IMR-90 (cell line): Measurements from ENCODE around the gene FH. TPM values are rescaled to one million over a fixed set of nuclear protein-coding genes. Genes with fewer than 3 reads are reported as not detected.

ENCODE experiments used
- ATAC-seq: fragments of 200-7000 bp; cut with Tn5 transposase; 2 replicates; pipeline ENCODE4 v1.9.1; 2020; ENCODE audit warnings: low read depth, mild to moderate bottlenecking, moderate library complexity
- BruUV-seq: library from RNA; stranded (reverse); fragments of 400-500 nt; replicated peaks from 2 replicates; lab custom pipeline; 2021; lab: Mats Ljungman, UMichigan
- CTCF ChIA-PET: fragments of 300-600 bp; formaldehyde crosslinking; extraction: SDS; loops from one replicate; lab custom pipeline; 2021; ENCODE audit warnings: antibody characterized with exemption; lab: Yijun Ruan, JAX
- POLR2A ChIA-PET: fragments of 300-600 bp; sonication (Branson Sonifier 250); formaldehyde crosslinking; loops from one replicate; lab custom pipeline; 2022; ENCODE audit warnings: antibody characterized with exemption; ENCODE audit not compliant: unreplicated experiment; lab: Charles Lee
- DNase-seq: peaks from one replicate; pipeline ENCODE4 v3.0.0; 2013
- H2AFZ ChIP-seq: replicated peaks from 2 replicates; pipeline ENCODE3; 2013; ENCODE audit warnings: low read length, mild to moderate bottlenecking; ENCODE audit not compliant: poor library complexity
- H2AK5ac ChIP-seq: 2 replicates; pipeline ENCODE4 v1.6.1; 2013; ENCODE audit warnings: low read depth, low read length, inconsistent platforms
- H2AK9ac ChIP-seq: replicated peaks from 2 replicates; pipeline ENCODE3; 2013; ENCODE audit warnings: mild to moderate bottlenecking, low read depth, low read length, moderate library complexity; ENCODE audit not compliant: poor library complexity
- H2BK120ac ChIP-seq: 2 replicates; pipeline ENCODE4 v1.6.1; 2013; ENCODE audit warnings: low read depth, low read length, inconsistent platforms
- H2BK15ac ChIP-seq: 3 replicates; pipeline ENCODE4 v1.6.1; 2013; ENCODE audit warnings: low read depth, low read length, inconsistent platforms
- H2BK20ac ChIP-seq: 2 replicates; pipeline ENCODE4 v1.6.1; 2013; ENCODE audit warnings: low read depth, mild to moderate bottlenecking, inconsistent platforms, low read length, moderate library complexity
- H2BK5ac ChIP-seq: 2 replicates; pipeline ENCODE4 v1.6.1; 2013; ENCODE audit warnings: mild to moderate bottlenecking, low read depth, low read length, inconsistent platforms; ENCODE audit not compliant: poor library complexity, severe bottlenecking
- H3K14ac ChIP-seq: replicated peaks from 2 replicates; pipeline ENCODE4 v1.6.1; 2013; ENCODE audit warnings: low read depth, low read length, inconsistent platforms
- H3K18ac ChIP-seq: 2 replicates; pipeline ENCODE4 v1.6.1; 2013; ENCODE audit warnings: low read depth, low read length, control low read depth
- H3K23ac ChIP-seq: 2 replicates; pipeline ENCODE4 v1.6.1; 2013; ENCODE audit warnings: low read depth, low read length, inconsistent platforms
- H3K27ac ChIP-seq: 2 replicates; pipeline ENCODE4 v1.5.1; 2013; ENCODE audit warnings: mild to moderate bottlenecking, control low read depth, low read length; ENCODE audit not compliant: insufficient read depth
- H3K27me3 ChIP-seq: 2 replicates; pipeline ENCODE4 v1.6.1; 2013; ENCODE audit warnings: low read length; ENCODE audit not compliant: control insufficient read depth, insufficient read depth
- H3K36me3 ChIP-seq: 2 replicates; pipeline ENCODE4 v1.6.1; 2013; ENCODE audit warnings: low read length, mixed read lengths; ENCODE audit not compliant: control insufficient read depth, insufficient read depth
- H3K4ac ChIP-seq: 2 replicates; pipeline ENCODE4 v1.6.1; 2013; ENCODE audit warnings: low read depth, low read length, inconsistent platforms
- H3K4me1 ChIP-seq: 2 replicates; pipeline ENCODE4 v1.6.1; 2013; ENCODE audit warnings: low read length, mixed read lengths; ENCODE audit not compliant: control insufficient read depth, insufficient read depth
- H3K4me2 ChIP-seq: 2 replicates; pipeline ENCODE4 v1.6.1; 2013; ENCODE audit warnings: low read depth, mild to moderate bottlenecking, control low read depth, low read length, moderate library complexity
- H3K4me3 ChIP-seq: 2 replicates; pipeline ENCODE4 v1.5.1; 2013; ENCODE audit warnings: low read depth, mild to moderate bottlenecking, control low read depth, low read length, moderate library complexity; ENCODE audit not compliant: insufficient read depth
- H3K56ac ChIP-seq: 2 replicates; pipeline ENCODE4 v1.6.1; 2013; ENCODE audit warnings: low read length, inconsistent platforms; ENCODE audit not compliant: insufficient read depth; ENCODE audit errors: extremely low read depth
- H3K79me1 ChIP-seq, 2 experiments: 2 replicates each; pipeline ENCODE4 v1.6.1; 2013; ENCODE audit warnings: low read length in 2 of 2, inconsistent platforms in 1 of 2, low read depth in 1 of 2
- H3K9ac ChIP-seq: 2 replicates; pipeline ENCODE4 v1.6.1; 2013; ENCODE audit warnings: low read depth, low read length, control low read depth
- H3K9me1 ChIP-seq: 2 replicates; pipeline ENCODE4 v1.6.1; 2013; ENCODE audit warnings: low read length, inconsistent platforms; ENCODE audit not compliant: insufficient read depth
- H3K9me3 ChIP-seq: 2 replicates; pipeline ENCODE4 v1.6.1; 2013; ENCODE audit warnings: low read length; ENCODE audit not compliant: control insufficient read depth, insufficient read depth
- H4K20me1 ChIP-seq: 2 replicates; pipeline ENCODE4 v1.6.1; 2013; ENCODE audit warnings: low read length, inconsistent platforms; ENCODE audit not compliant: insufficient read depth
- H4K5ac ChIP-seq: 2 replicates; pipeline ENCODE4 v1.6.1; 2013; ENCODE audit warnings: mild to moderate bottlenecking, low read depth, low read length, control low read depth
- H4K8ac ChIP-seq, 2 experiments: 2 replicates each; pipeline ENCODE4 v1.6.1; 2013; ENCODE audit warnings: low read depth in 2 of 2, low read length in 2 of 2, control low read depth in 1 of 2, inconsistent platforms in 1 of 2
- H4K91ac ChIP-seq: 2 replicates; pipeline ENCODE4 v1.6.1; 2013; ENCODE audit warnings: low read depth, low read length, inconsistent platforms; ENCODE audit not compliant: insufficient read depth
- FOS ChIP-seq: fragments of 150-350 bp; IDR thresholded peaks from 2 replicates; pipeline ENCODE4 v1.6.1; 2016; ENCODE audit warnings: low read depth, low read length
- RFX5 ChIP-seq: IDR thresholded peaks from 2 replicates; pipeline ENCODE4 v1.8.0; 2012; ENCODE audit warnings: low read depth, mild to moderate bottlenecking, low read length, moderate library complexity
- SMC3 ChIP-seq: fragments of 150-350 bp; IDR thresholded peaks from 2 replicates; pipeline ENCODE4 v1.6.1; 2016; ENCODE audit warnings: low read depth, mild to moderate bottlenecking, antibody characterized with exemption, low read length, moderate library complexity
- USF2 ChIP-seq: fragments of 150-350 bp; IDR thresholded peaks from 2 replicates; pipeline ENCODE4 v1.6.1; 2017; ENCODE audit warnings: mild to moderate bottlenecking, antibody characterized with exemption, low read length, low read depth
- whole genome bisulfite sequencing, 2 experiments: methylation state at CpG; one replicate each; pipeline versions ENCODE4 v1.1.5 to v1.1.7; 2013; ENCODE audit warnings: missing lambda C conversion rate in 2 of 2; ENCODE audit not compliant: insufficient read length in 1 of 2; ENCODE audit errors: extremely low coverage in 2 of 2; 5-methylcytosine and 5-hydroxymethylcytosine counted together
- dilution Hi-C: fragments of 300-500 bp; cut with HindIII; formaldehyde crosslinking; loops from one replicate; pipeline ENCODE4 v1.14.3; 2018; ENCODE audit warnings: low sequenced_read_pairs; ENCODE audit not compliant: unreplicated experiment
- in situ Hi-C: fragments of 300-500 bp; cut with MboI; formaldehyde crosslinking; loops from 3 replicates; pipeline ENCODE4 v1.14.3; 2019; ENCODE audit warnings: low sequenced_read_pairs, inconsistent platforms, mixed read lengths
- intact Hi-C: fragments of 100-400 bp; cut with micrococcal nuclease; formaldehyde crosslinking; loops from 2 replicates; pipeline ENCODE4 v1.10.0; 2022
- polyA plus RNA-seq, 3 experiments: library from polyadenylated mRNA; depleted of rRNA; stranded (reverse); fragments of >200 nt; gene quantifications; 2 replicates each; pipeline ENCODE4 v1.2.3, GENCODE V29; 2012; ENCODE audit warnings: low replicate concordance in 1 of 3
- total RNA-seq: library from RNA; depleted of rRNA; stranded (reverse); fragments of >200 nt; gene quantifications from 2 replicates; pipeline ENCODE4 v1.2.3, GENCODE V29; 2012

Gene FH
- total and polyA plus RNA-seq, 2 of the 4 experiments (the other 2 are of a cell fraction) = 75.5 to 78.7 TPM

- ATAC-seq (no peak), DNase-seq (no peak)
- H3K18ac ChIP-seq = no peak overlapping the region
- H2BK15ac ChIP-seq = no peak overlapping the region
- in situ Hi-C loops (loop anchor here (25.0 kb wide), 1 partner anchor 454 kb away; the partner anchor contains the start of gene MAP1LC3C), dilution Hi-C loops (no loop called here), intact Hi-C loops (loop anchor here (2.0 to 10.0 kb wide), 4 partner anchors 77 to 1791 kb away; partner anchors contain the start of gene MAP1LC3C)
- H3K4me2 ChIP-seq = no peak overlapping the region
- no peaks in the 10 kb centered on the region for H4K20me1 ChIP-seq
- POLR2A ChIA-PET = no interaction called here
- H2AK9ac ChIP-seq = no peak overlapping the region
- H3K14ac ChIP-seq = no peak overlapping the region
- 78% methylated on average over 1 of the region's 5 CpGs; no CpG with 5 or more reads in 1 of the 2 experiments for WGBS, 2 experiments
- H2BK120ac ChIP-seq = no peak overlapping the region
- no peak overlapping the region for H2AK5ac ChIP-seq
- no peak overlapping the region for H2BK5ac ChIP-seq
- CTCF ChIA-PET = no interaction called here
- H3K9ac ChIP-seq = no peak overlapping the region
- H3K27me3 ChIP-seq = peaks cover 7% of the 10 kb centered on the region
- H3K9me1 ChIP-seq = no peaks in the 10 kb centered on the region
- no peak overlapping the region for H3K23ac ChIP-seq
- no TSS peak for BruUV-seq
- H3K4me3 ChIP-seq = no peak overlapping the region
- H4K5ac ChIP-seq = no peak overlapping the region
- TF ChIP-seq FOS (no peak), SMC3 (no peak), RFX5 (no peak), USF2 (no peak)
- H4K91ac ChIP-seq = no peak overlapping the region
- no peak overlapping the region for H4K8ac ChIP-seq
- no peaks in the 10 kb centered on the region for H3K36me3 ChIP-seq
- H3K56ac ChIP-seq = no peak overlapping the region
- no peaks in the 10 kb centered on the region for H3K79me1 ChIP-seq
- H3K27ac ChIP-seq = no peak overlapping the region
- H3K9me3 ChIP-seq = no peaks in the 10 kb centered on the region
- no peak overlapping the region for H3K4ac ChIP-seq
- H2BK20ac ChIP-seq = no peak overlapping the region
- no peak overlapping the region for H2AFZ ChIP-seq
- H3K4me1 ChIP-seq = no peaks in the 10 kb centered on the region
Measured at GRCh38 chr1:241533326-241534115, 14.0 kb upstream of the FH start.
